HCT116 (cell line): ENCODE data around the gene ZBTB7C. TPM values are rescaled to one million over a fixed set of nuclear protein-coding genes. Genes with fewer than 3 reads are reported as not detected.

Source experiments
- ATAC-seq: fragments of 200-7000 bp; cut with Tn5 transposase; 2 replicates; pipeline ENCODE4 v1.9.1; 2020; ENCODE audit warnings: mild to moderate bottlenecking, moderate library complexity
- BruUV-seq: library from RNA; stranded (reverse); fragments of 400-500 nt; replicated peaks from 2 replicates; lab custom pipeline; 2021; lab: Mats Ljungman, UMichigan
- CTCF ChIA-PET: fragments of 300-600 bp; sonication (Branson Sonifier 250); formaldehyde crosslinking; loops from one replicate; lab custom pipeline; 2021; ENCODE audit warnings: antibody characterized with exemption; lab: Charles Lee
- POLR2A ChIA-PET: fragments of 300-600, 350-600 bp; sonication (Branson Sonifier 250); formaldehyde crosslinking; loops from one replicate; lab custom pipeline; 2021; ENCODE audit warnings: antibody characterized with exemption; lab: Charles Lee
- RAD21 ChIA-PET, 2 experiments: fragments of 300-600 bp; sonication (Branson Sonifier 250); formaldehyde crosslinking; loops; one replicate each; lab custom pipeline; 2023; ENCODE audit warnings: low total read pairs in 2 of 2; ENCODE audit not compliant: uncharacterized antibody in 2 of 2, unreplicated experiment in 2 of 2, low non-redundant PET in 1 of 2; lab: Charles Lee
- DNase-seq: peaks from one replicate; pipeline ENCODE4 v3.0.0-alpha.2; 2010; ENCODE audit warnings: low read depth, low spot score
- H2AFZ ChIP-seq: fragments of 200-600 bp; shearing (Covaris generic), sonication (generic); 2 replicates; pipeline ENCODE4 v1.6.1; 2017; ENCODE audit warnings: low read depth, mixed run types, mixed read lengths, antibody characterized with exemption, low read length; ENCODE audit not compliant: poor library complexity, severe bottlenecking
- H3K27ac ChIP-seq: 2 replicates; pipeline ENCODE4 v1.5.1; 2012; ENCODE audit warnings: low read depth, low read length
- H3K27me3 ChIP-seq: fragments of 200-600 bp; sonication (generic); 2 replicates; pipeline ENCODE4 v1.6.1; 2016; ENCODE audit warnings: mixed run types, low read length, mixed read lengths; ENCODE audit not compliant: insufficient read depth
- H3K36me3 ChIP-seq, 2 experiments: fragments of 200-500 bp in 1 of 2; fragments of 200-600 bp in 1 of 2; sonication (Bioruptor generic) in 1 of 2; sonication (generic) in 1 of 2; 2 replicates each; pipeline versions ENCODE4 v1.5.1 to v1.6.1; 2014 to 2016; ENCODE audit warnings: low read length in 2 of 2, inconsistent platforms in 1 of 2, mixed read lengths in 1 of 2, mixed run types in 1 of 2; ENCODE audit not compliant: insufficient read depth in 2 of 2, control insufficient read depth in 1 of 2
- H3K4me1 ChIP-seq, 2 experiments: fragments of 200-600 bp in 1 of 2; sonication (generic) in 1 of 2; 2 replicates each; pipeline versions ENCODE4 v1.5.1 to v1.6.1; 2012 to 2017; ENCODE audit warnings: low read length in 2 of 2, inconsistent platforms in 1 of 2, mild to moderate bottlenecking in 1 of 2, mixed read lengths in 1 of 2, mixed run types in 1 of 2, moderate library complexity in 1 of 2; ENCODE audit not compliant: insufficient read depth in 2 of 2, control insufficient read depth in 1 of 2
- H3K4me2 ChIP-seq: fragments of 200-600 bp; sonication (generic); 2 replicates; pipeline ENCODE4 v1.6.1; 2017; ENCODE audit warnings: mixed run types, low read length, mixed read lengths
- H3K4me3 ChIP-seq, 2 experiments: fragments of 200-600 bp in 1 of 2; sonication (generic) in 1 of 2; replicated peaks in 1 of 2; 2 replicates each; pipeline ENCODE4 v1.5.1; 2011 to 2016; ENCODE audit warnings: low read length in 2 of 2, control low read depth in 1 of 2, low read depth in 1 of 2, mild to moderate bottlenecking in 1 of 2, mixed read lengths in 1 of 2, mixed run types in 1 of 2
- H3K79me2 ChIP-seq: fragments of 200-600 bp; sonication (generic); 2 replicates; pipeline ENCODE4 v1.6.1; 2017; ENCODE audit warnings: mild to moderate bottlenecking, mixed run types, low read length, moderate library complexity, mixed read lengths; ENCODE audit not compliant: insufficient read depth
- H3K9ac ChIP-seq: fragments of 200-600 bp; sonication (generic); 2 replicates; pipeline ENCODE4 v1.6.1; 2016; ENCODE audit warnings: low read length, mixed read lengths
- H3K9me2 ChIP-seq: fragments of 200-600 bp; sonication (generic), shearing (Covaris generic); 2 replicates; pipeline ENCODE4 v1.6.1; 2017; ENCODE audit warnings: mixed run types, mild to moderate bottlenecking, moderate library complexity; ENCODE audit not compliant: insufficient read depth
- H3K9me3 ChIP-seq, 2 experiments: fragments of 200-500 bp in 1 of 2; fragments of 200-600 bp in 1 of 2; sonication (Bioruptor generic) in 1 of 2; sonication (generic) in 1 of 2; 2 replicates each; pipeline ENCODE4 v1.6.1; 2014 to 2017; ENCODE audit warnings: low read length in 2 of 2, mixed read lengths in 2 of 2, inconsistent platforms in 1 of 2, low read depth in 1 of 2, mild to moderate bottlenecking in 1 of 2, mixed run types in 1 of 2, moderate library complexity in 1 of 2; ENCODE audit not compliant: control insufficient read depth in 1 of 2, insufficient read depth in 1 of 2
- H4K20me1 ChIP-seq: fragments of 200-600 bp; sonication (generic), shearing (Covaris generic); 2 replicates; pipeline ENCODE4 v1.6.1; 2017; ENCODE audit warnings: mixed run types, mild to moderate bottlenecking, moderate library complexity; ENCODE audit not compliant: insufficient read depth
- CBX3 ChIP-seq: IDR thresholded peaks from 2 replicates; pipeline ENCODE4 v1.6.1; 2012; ENCODE audit warnings: low read depth
- EGR1 ChIP-seq: IDR thresholded peaks from 2 replicates; pipeline ENCODE4 v1.6.1; 2012; ENCODE audit warnings: low read depth
- ELF1 ChIP-seq: IDR thresholded peaks from 2 replicates; pipeline ENCODE4 v1.6.1; 2012; ENCODE audit warnings: low read depth, borderline replicate concordance
- EZH2 ChIP-seq: fragments of 200-600 bp; sonication (generic); IDR thresholded peaks from 2 replicates; pipeline ENCODE4 v1.6.1; 2017; ENCODE audit warnings: antibody characterized with exemption, mixed run types
- TCF7L2 ChIP-seq: IDR thresholded peaks from 2 replicates; pipeline ENCODE4 v1.7.0; 2011; ENCODE audit warnings: borderline replicate concordance, inconsistent platforms; ENCODE audit not compliant: insufficient read depth, insufficient read length; ENCODE audit errors: extremely low read depth
- YY1 ChIP-seq: IDR thresholded peaks from 2 replicates; pipeline ENCODE4 v1.6.1; 2011; ENCODE audit warnings: low read length, low read depth, moderate library complexity, mild to moderate bottlenecking; ENCODE audit not compliant: insufficient replicate concordance; ENCODE audit errors: extremely low read depth
- ZNF274 ChIP-seq: fragments of 200-500 bp; sonication (Bioruptor generic); IDR thresholded peaks from 2 replicates; pipeline ENCODE4 v1.6.1; 2014; ENCODE audit warnings: mild to moderate bottlenecking, low read depth, low read length, inconsistent platforms
- intact Hi-C: fragments of 100-400 bp; cut with micrococcal nuclease; formaldehyde crosslinking; loops from 2 replicates; pipeline ENCODE4 v1.10.0; 2022
- total RNA-seq: library from RNA; stranded (reverse); gene quantifications from one replicate; pipeline ENCODE4 v1.2.1, GENCODE V29; 2021; ENCODE audit not compliant: unreplicated experiment
- TF ChIP-seq, protein P1 (sequence below): IDR thresholded peaks from 2 replicates; pipeline ENCODE4 v1.6.1; 2012
- TF ChIP-seq, protein P2 (sequence below): IDR thresholded peaks from 2 replicates; pipeline ENCODE4 v1.6.1; 2012
- TF ChIP-seq, protein P3 (sequence below), 3 experiments: fragments of 200-600 bp in 1 of 3; sonication (generic) in 1 of 3; IDR thresholded peaks in 2 of 3; conservative IDR thresholded peaks in 1 of 3; 2 replicates each; pipeline ENCODE4 v1.5.1; 2012 to 2017; ENCODE audit warnings: low read depth in 2 of 3, low read length in 2 of 3, antibody characterized with exemption in 1 of 3, borderline replicate concordance in 1 of 3, control low read depth in 1 of 3, mild to moderate bottlenecking in 1 of 3, mixed read lengths in 1 of 3, mixed run types in 1 of 3, moderate library complexity in 1 of 3; ENCODE audit not compliant: insufficient read depth in 1 of 3
- TF ChIP-seq, protein P4 (sequence below): IDR thresholded peaks from 2 replicates; pipeline ENCODE4 v1.6.1; 2011; ENCODE audit warnings: mild to moderate bottlenecking, low read length, moderate library complexity; ENCODE audit not compliant: insufficient replicate concordance; ENCODE audit errors: extremely low read depth

The ZBTB7C gene
- total RNA-seq, 1 experiment from 2014 or later: 0.37 TPM

DNA sequence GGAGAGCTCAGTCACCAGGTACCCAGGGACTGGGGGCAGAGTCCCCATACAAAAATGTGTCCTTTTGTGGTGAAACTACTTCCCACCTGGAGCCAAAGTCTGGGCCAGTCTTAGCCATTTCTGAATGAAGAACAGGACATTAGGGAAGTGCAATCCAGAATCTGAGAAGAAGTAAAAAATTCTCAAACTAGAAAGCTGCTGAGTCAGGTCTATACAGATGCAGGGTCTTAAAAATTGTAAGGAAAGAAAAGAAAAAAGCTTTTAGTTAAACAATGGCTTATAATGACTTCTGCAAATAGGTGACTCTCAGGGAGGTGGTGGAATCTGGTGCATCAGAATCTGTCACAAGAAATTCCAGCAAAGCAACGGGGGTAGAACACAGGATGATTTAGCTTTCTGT, 13.5 kb downstream of the ZBTB7C start (continued):
- no peak for TF ChIP-seq ZNF274
- no peak for TF ChIP-seq EZH2
- TF ChIP-seq YY1: no peak
- TF ChIP-seq, all 23 proteins: peak for 0

DNA sequence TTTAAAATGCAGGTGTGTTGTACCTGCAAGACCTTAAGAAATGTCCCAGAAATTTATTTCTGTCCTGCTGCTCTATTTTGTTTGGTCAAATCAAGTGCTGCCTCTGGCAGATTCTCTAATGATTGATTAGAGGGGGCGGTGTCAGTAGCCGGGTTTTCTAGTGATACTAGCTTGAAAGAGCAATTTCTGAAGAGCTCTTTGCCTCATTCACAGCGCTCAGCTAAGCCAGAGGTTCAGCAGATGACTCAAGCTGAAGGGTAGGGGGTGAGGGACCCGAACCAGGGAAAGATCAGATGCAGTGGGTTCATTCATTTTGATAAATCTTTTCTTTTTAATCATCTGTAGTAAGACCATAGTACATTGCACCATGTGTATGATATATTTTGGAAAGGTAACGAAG, 15.0 kb downstream of the ZBTB7C start:
- CTCF ChIA-PET: no interaction called here
- POLR2A ChIA-PET: no interaction called here
- Histone ChIP-seq H4K20me1 (no peaks in the 10 kb centered on the region), H2AFZ (no peak overlapping the region), H3K79me2 (no peaks in the 10 kb centered on the region), H3K9me3 (no peaks in the 10 kb centered on the region), H3K27ac (no peak overlapping the region), H3K4me3 (no peak overlapping the region), H3K4me1 (peaks cover 5 to 7% of the 10 kb centered on the region in 2 experiments), H3K4me2 (no peak overlapping the region), H3K27me3 (peaks cover 11% of the 10 kb centered on the region; the same call in 1 of the 2 replicates), H3K9me2 (no peaks in the 10 kb centered on the region), H3K9ac (no peak overlapping the region), H3K36me3 (no peaks in the 10 kb centered on the region)
- RAD21 ChIA-PET: no interaction called here
- no TSS peak for BruUV-seq
- TF ChIP-seq, protein P1, sequence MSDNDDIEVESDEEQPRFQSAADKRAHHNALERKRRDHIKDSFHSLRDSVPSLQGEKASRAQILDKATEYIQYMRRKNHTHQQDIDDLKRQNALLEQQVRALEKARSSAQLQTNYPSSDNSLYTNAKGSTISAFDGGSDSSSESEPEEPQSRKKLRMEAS: no peak
- TF ChIP-seq TCF7L2 (no peak), EGR1 (no peak), ELF1 (no peak), EZH2 (no peak), CBX3 (no peak)
- TF ChIP-seq, protein P2, sequence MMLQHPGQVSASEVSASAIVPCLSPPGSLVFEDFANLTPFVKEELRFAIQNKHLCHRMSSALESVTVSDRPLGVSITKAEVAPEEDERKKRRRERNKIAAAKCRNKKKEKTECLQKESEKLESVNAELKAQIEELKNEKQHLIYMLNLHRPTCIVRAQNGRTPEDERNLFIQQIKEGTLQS: no peak
- TF ChIP-seq, protein P3, sequence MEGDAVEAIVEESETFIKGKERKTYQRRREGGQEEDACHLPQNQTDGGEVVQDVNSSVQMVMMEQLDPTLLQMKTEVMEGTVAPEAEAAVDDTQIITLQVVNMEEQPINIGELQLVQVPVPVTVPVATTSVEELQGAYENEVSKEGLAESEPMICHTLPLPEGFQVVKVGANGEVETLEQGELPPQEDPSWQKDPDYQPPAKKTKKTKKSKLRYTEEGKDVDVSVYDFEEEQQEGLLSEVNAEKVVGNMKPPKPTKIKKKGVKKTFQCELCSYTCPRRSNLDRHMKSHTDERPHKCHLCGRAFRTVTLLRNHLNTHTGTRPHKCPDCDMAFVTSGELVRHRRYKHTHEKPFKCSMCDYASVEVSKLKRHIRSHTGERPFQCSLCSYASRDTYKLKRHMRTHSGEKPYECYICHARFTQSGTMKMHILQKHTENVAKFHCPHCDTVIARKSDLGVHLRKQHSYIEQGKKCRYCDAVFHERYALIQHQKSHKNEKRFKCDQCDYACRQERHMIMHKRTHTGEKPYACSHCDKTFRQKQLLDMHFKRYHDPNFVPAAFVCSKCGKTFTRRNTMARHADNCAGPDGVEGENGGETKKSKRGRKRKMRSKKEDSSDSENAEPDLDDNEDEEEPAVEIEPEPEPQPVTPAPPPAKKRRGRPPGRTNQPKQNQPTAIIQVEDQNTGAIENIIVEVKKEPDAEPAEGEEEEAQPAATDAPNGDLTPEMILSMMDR (IDR thresholded peaks at IDR 0.05 in 2 of 3, conservative IDR thresholded peaks at IDR 0.05 in 1 of 3; ENCODE audit: borderline replicate concordance in 1 of 3, insufficient read depth in 1 of 3, low read depth in 2 of 3, low read length in 2 of 3): no peak
- TF ChIP-seq, protein P4, sequence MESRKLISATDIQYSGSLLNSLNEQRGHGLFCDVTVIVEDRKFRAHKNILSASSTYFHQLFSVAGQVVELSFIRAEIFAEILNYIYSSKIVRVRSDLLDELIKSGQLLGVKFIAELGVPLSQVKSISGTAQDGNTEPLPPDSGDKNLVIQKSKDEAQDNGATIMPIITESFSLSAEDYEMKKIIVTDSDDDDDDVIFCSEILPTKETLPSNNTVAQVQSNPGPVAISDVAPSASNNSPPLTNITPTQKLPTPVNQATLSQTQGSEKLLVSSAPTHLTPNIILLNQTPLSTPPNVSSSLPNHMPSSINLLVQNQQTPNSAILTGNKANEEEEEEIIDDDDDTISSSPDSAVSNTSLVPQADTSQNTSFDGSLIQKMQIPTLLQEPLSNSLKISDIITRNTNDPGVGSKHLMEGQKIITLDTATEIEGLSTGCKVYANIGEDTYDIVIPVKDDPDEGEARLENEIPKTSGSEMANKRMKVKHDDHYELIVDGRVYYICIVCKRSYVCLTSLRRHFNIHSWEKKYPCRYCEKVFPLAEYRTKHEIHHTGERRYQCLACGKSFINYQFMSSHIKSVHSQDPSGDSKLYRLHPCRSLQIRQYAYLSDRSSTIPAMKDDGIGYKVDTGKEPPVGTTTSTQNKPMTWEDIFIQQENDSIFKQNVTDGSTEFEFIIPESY: no peak
- DNase-seq (no peak), ATAC-seq (no peak)
- intact Hi-C loops: no loop called here
